Left lung (tissue), 10 donors: ENCODE results near the gene TDRD10. TPM values are rescaled to one million over a fixed set of nuclear protein-coding genes. Genes with fewer than 3 reads are reported as not detected.
A peak's percentile ranks its signal among the peaks of the same experiment; 100 is the strongest.

ENCODE experiments used
- ATAC-seq: fragments of 200-7000 bp; cut with Tn5 transposase; one replicate; pipeline ENCODE4 v1.9.1; 2020; ENCODE audit warnings: moderate library complexity
- DNase-seq, 4 donors: peaks; one replicate each; pipeline ENCODE4 v3.0.0-alpha.2; 2013 to 2020
- H3K27ac ChIP-seq, 2 donors: fragments of 200-600 bp; sonication (generic) in 1 of 2; one replicate each; pipeline versions ENCODE4 v1.5.0 to v1.8.0; 2020 to 2021
- H3K27me3 ChIP-seq, 2 donors: fragments of 200-600 bp; sonication (generic) in 1 of 2; one replicate each; pipeline versions ENCODE4 v1.5.0 to v1.8.0; 2020 to 2021
- H3K36me3 ChIP-seq, 2 donors: fragments of 200-600 bp; sonication (generic) in 1 of 2; one replicate each; pipeline versions ENCODE4 v1.5.0 to v1.8.0; 2020 to 2021
- H3K4me1 ChIP-seq, 2 donors: fragments of 200-600 bp; one replicate each; pipeline ENCODE4 v1.8.0; 2021
- H3K4me3 ChIP-seq, 2 donors: fragments of 200-600 bp; sonication (generic) in 1 of 2; one replicate each; pipeline versions ENCODE4 v1.5.0 to v1.8.0; 2020 to 2021; ENCODE audit warnings: mild to moderate bottlenecking in 1 of 2
- H3K9me3 ChIP-seq, 2 donors: fragments of 200-600 bp; sonication (generic) in 1 of 2; one replicate each; pipeline versions ENCODE4 v1.5.0 to v1.8.0; 2020 to 2021
- CTCF ChIP-seq, 2 donors: fragments of 200-600 bp; sonication (generic) in 1 of 2; IDR thresholded peaks; one replicate each; pipeline versions ENCODE4 v1.5.0 to v1.8.0; 2021; ENCODE audit warnings: antibody characterized with exemption in 2 of 2
- intact Hi-C, 2 donors: fragments of 100-400 bp; cut with DNase I; formaldehyde crosslinking; loops; one replicate each; pipeline versions ENCODE4 v1.11.2 to v1.14.2; 2022
- polyA plus RNA-seq, 6 donors: library from polyadenylated mRNA; unstranded; fragments of 120-200 nt; gene quantifications; one replicate each; pipeline ENCODE4 v1.2.1, GENCODE V29; 2013; ENCODE audit not compliant: insufficient read length in 6 of 6
- total RNA-seq, 2 donors: library from RNA; stranded (reverse); fragmentation: NEBNext Ultra II Directional; extraction: Animal tissue kit (Norgen Biotek cat#: 25700); gene quantifications; one replicate each; pipeline ENCODE4 v1.2.1, GENCODE V29; 2021
- donor health status: DM: no; HTN: yes; CAD: no.
- donor health status: DM: no; HTN: no; CAD: no.

The TDRD10 gene
- total and polyA plus RNA-seq, 8 donors, result 3.1 to 5.0 (median 3.6) TPM

- H3K27me3 ChIP-seq, result peaks cover 0 to 25% of the 10 kb centered on the region in 2 donors
- ATAC-seq (peak; percentile 65), DNase-seq (no peak)
- intact Hi-C loops, result no loop called here
- H3K4me3 ChIP-seq, result no peak overlapping the region
- peaks cover 0 to 4% of the 10 kb centered on the region in 2 donors for H3K36me3 ChIP-seq
- H3K4me1 ChIP-seq, result peaks cover 5 to 70% of the 10 kb centered on the region in 2 donors
- TF ChIP-seq CTCF (IDR thresholded peaks at IDR 0.05), result no peak
- no peaks in the 10 kb centered on the region for H3K9me3 ChIP-seq
- H3K27ac ChIP-seq, result peak overlapping the region; percentile 23 to 66
Observed at GRCh38 chr1:154496383-154496782, 5.6 kb upstream of the TDRD10 start.

GRCh38 chr1:154497026-154497806, 4.8 kb upstream of the TDRD10 start:
- H3K9me3 ChIP-seq, result no peaks in the 10 kb centered on the region
- peak in 1 of 4 donors; percentile 48 for DNase-seq
- H3K27me3 ChIP-seq, result peaks cover 0 to 34% of the 10 kb centered on the region in 2 donors
- peaks cover 0 to 4% of the 10 kb centered on the region in 2 donors for H3K36me3 ChIP-seq
- ATAC-seq, result peak; percentile 64
- peaks cover 5 to 70% of the 10 kb centered on the region in 2 donors for H3K4me1 ChIP-seq
- TF ChIP-seq CTCF (IDR thresholded peaks at IDR 0.05), result no peak
- H3K4me3 ChIP-seq, result no peak overlapping the region
- intact Hi-C loops, result no loop called here
- peak overlapping the region; percentile 23 to 66 for H3K27ac ChIP-seq

- TF ChIP-seq CTCF (IDR thresholded peaks at IDR 0.05), result no peak
- Histone ChIP-seq H3K27me3 (peaks cover 0 to 56% of the 10 kb centered on the region in 2 donors), H3K9me3 (no peaks in the 10 kb centered on the region), H3K36me3 (peaks cover 0 to 4% of the 10 kb centered on the region in 2 donors), H3K4me3 (peak overlapping the region in 1 of 2 donors; percentile 54), H3K27ac (no peak overlapping the region), H3K4me1 (peaks cover 0 to 59% of the 10 kb centered on the region in 2 donors)
- ATAC-seq (no peak), DNase-seq (no peak)
- intact Hi-C loops, result no loop called here
Observed at GRCh38 chr1:154499446-154499845, 2.6 kb upstream of the TDRD10 start.

- intact Hi-C loops, result no loop called here
- no peak for TF ChIP-seq CTCF (IDR thresholded peaks at IDR 0.05)
- Histone ChIP-seq H3K4me3 (peak overlapping the region; percentile 37 to 54), H3K27me3 (peaks cover 0 to 59% of the 10 kb centered on the region in 2 donors), H3K4me1 (peaks cover 0 to 53% of the 10 kb centered on the region in 2 donors), H3K27ac (peak overlapping the region; percentile 8 to 82), H3K36me3 (peaks cover 0 to 4% of the 10 kb centered on the region in 2 donors), H3K9me3 (no peaks in the 10 kb centered on the region)
- ATAC-seq (no peak), DNase-seq (no peak)
Observed at GRCh38 chr1:154500533-154500932, 1.5 kb upstream of the TDRD10 start.

DNA sequence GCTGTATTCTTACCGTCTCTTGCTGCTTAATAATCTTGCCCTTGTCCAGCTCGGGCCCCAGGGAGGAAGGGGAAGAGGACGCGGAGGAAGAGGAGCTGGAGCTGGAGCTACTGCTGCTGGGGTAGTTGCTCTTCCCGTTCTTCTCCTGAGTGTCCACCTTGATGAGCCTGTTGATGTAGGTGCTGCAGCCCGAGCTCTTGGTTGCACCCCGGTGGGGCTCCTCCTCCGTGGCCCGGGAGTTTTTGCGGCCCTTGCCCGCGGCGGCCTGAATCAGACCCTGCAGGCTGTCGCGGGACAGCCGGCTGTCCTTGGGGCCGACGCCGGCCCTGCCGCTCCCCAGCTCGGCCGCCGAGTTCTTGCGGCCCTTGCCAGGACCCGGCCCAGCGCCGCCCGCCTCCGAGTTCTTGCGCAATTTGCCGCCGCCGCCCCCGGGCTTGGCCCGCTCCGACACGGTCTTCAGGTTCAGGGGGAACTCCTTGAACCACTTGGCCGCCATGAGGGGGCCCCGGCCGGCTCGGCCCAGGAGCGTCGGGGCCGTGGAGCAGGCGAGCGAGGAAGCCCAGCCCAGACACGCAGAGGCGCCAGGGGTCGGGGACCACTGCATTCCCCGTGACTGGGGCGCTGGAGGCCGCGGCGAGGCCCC, 475 bp upstream of the TDRD10 start:
- Histone ChIP-seq H3K36me3 (peaks cover 0 to 4% of the 10 kb centered on the region in 2 donors), H3K9me3 (peaks cover 0 to 2% of the 10 kb centered on the region in 2 donors), H3K4me3 (peak overlapping the region; percentile 37 to 54), H3K27me3 (peaks cover 0 to 59% of the 10 kb centered on the region in 2 donors), H3K27ac (peak overlapping the region; percentile 61 to 82), H3K4me1 (peaks cover 0 to 43% of the 10 kb centered on the region in 2 donors)
- peak; percentile 75 for ATAC-seq
- peak in 2 of 4 donors; percentile 48 to 87 for DNase-seq
- intact Hi-C loops, result no loop called here
- no peak for TF ChIP-seq CTCF (IDR thresholded peaks at IDR 0.05)
